ENCODE results near the gene DNAH11.
"Not testable (repeated sequence)": the region's sequence is repeated elsewhere in the genome, so short reads cannot be mapped to it uniquely, and the experiment has no call there.

The DNAH11 gene

DNA sequence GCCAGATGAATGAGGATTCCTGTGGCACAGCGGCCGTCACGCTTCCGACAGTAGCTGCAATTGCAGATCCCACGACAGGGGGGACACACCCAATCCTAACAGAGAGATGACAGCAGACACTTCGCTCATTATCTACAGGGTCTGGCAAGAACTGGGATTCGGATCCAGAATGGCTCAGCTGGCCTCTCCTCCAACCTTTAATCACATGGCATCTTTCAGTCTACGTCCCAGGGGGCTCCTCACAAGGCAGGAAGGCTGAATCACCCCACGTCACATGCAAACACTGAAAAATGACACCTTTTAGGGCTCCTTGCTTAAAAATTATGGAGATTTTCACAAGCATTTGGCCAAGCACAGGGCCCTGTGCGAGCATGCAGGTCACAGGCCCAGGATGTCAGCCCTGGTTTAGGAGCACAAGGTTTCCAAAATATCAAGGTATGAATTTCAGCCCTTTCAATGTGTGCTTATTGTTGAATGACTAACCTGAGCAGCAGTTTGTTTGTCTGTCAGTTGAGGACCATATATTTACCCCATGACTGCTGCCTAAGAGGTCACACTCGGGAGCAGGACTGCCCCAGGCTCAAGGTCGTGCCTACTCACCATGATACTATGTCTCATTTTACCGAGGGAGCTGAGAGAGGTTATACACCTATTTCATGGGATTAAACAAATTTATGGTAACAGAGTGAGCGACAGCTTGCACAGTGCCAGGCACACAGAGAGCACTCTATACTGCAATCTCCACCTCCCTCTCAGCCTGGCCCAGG lies 360.4 kb downstream of the DNAH11 start:
- no peak for DNase-seq

- DNase-seq = no peak
Measured at GRCh38 chr7:21908746-21909145, 365.9 kb downstream of the DNAH11 start.

- no peak for DNase-seq
Measured at GRCh38 chr7:21910253-21910652, 367.4 kb downstream of the DNAH11 start.

DNA sequence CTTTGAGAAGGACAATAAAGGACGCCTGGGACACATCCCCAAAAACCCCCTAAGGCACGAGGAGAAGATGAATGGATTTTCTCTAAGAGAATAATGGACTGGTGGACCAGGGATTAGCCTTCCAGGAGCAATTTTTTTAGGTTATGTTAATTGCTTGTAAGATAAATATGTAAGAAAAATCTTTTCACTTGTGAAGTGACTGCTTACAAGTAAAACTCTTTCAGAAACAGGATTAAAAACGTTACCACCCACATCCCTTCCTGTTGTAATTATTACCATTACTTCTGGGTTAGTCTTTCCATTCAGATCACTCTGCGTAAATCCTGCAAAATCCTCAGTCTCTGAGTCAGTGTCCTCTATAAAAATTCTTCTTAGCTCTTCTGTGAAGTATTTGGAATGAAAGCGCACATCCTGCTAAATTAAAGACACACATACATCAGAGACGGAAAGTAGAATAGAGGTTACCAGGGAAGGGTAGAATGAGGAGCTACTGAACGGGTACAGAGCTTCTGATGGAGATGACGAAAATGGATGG lies 368.6 kb downstream of the DNAH11 start:
- no peak for DNase-seq

- DNase-seq = no peak
Measured at GRCh38 chr7:21912305-21912704, 369.5 kb downstream of the DNAH11 start.

DNA sequence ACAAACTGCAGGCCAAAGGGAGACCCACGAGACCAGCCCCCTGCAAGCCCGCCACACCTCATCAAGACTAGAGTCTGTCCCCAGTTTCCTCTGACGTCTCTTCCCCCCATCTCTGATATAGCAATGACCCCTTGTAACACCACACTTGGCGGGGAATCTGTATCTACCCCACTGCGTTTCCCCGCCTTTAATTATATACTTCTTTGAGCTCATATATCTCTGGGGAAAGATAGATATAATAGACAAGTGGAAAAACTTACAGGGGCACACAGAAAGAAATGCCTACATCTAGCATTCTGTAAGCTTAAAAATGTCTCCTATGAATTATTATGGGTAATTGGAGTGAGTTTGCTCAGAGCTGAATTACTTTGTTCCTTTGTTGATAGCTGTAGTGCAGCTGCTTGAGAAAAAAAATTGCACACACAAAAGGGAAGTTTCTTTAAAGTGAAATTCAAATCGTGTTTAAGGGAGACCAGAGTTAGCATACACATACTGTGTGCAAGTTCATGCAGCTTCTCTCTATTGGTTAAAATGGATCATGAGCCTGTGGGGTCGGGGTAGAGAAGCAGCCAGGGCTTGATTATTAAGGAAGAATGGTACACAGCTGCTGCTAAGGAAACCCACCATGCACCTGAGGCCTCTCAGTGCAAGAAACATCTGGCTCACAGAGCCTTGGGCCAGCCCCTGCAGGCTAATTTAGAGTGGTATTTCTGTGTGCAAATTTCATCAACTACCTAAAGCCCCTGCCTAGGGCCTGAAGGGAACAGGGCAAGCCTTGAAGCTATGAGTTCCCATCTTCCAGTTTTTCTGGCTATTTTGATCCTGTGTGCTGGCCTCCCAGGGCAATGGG lies 370.3 kb downstream of the DNAH11 start:
- DNase-seq = no peak

GRCh38 chr7:21914671-21915070 lies 371.8 kb downstream of the DNAH11 start:
- DNase-seq = no peak

GRCh38 chr7:21915140-21915539 lies 372.3 kb downstream of the DNAH11 start:
- no peak for DNase-seq

DNA sequence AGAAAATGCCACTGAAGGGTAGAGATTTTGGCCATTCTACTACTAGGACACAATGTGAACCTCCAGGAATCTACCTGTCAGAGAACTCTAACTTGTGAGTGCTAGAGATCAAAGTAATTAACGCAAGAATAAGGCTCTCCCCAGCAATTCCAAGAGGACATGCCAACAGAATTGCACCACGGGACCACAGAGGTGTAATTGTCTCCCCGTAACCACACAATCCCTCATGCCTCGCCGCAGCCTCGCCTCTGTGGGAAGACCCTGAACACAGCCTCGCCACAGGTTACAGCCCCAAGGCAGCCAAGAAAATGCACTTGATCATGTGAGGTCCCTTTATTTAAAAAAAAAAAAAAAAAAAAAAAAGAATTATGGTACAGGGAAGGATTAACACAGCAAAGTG lies 373.3 kb downstream of the DNAH11 start:
- no peak for DNase-seq

DNA sequence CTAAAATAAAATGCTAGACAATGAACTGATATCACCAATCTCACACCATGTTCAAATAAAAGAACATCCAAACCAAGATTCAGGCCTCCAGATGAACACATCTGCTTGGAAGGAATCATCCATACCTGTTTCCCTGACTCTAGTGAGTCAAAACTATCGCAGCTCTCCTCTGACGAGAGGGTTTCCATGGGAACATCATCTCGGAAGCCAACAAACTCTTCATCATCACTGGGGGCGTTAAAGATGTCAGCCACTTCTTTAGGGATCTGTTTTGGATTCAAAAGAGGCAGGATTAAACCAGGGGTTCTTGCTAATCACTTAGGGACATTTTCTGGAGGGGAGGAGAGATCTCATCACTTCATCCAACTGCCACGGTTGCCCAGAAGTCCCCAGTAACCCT lies 373.8 kb downstream of the DNAH11 start:
- DNase-seq = no peak

GRCh38 chr7:21918216-21918615 lies 375.4 kb downstream of the DNAH11 start:
- no peak for DNase-seq

DNA sequence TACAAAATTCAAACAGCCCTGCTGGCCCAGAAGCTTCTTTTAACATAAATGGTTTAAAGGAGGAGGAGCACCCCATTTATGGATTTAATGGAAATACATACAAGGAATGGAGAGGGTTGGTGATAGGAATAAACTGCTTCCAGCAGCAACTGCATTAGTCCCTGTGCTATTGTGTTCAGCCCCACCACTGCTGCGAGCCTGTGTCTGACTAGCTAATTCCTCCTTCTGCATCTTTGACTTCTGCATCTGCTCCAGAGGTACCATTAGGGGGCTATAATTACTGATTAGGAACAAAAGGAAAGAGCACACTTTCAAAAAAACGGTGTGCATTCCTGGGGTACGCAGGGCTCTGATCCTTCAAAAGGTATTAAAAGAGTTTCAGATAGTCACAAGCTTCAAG lies 378.1 kb downstream of the DNAH11 start:
- no peak for DNase-seq

- no peak for DNase-seq
Measured at GRCh38 chr7:21922605-21923004, 379.8 kb downstream of the DNAH11 start.

- DNase-seq = no peak
Measured at GRCh38 chr7:21923658-21924057, 380.8 kb downstream of the DNAH11 start.

- no peak for DNase-seq
Measured at GRCh38 chr7:21926448-21926847, 383.6 kb downstream of the DNAH11 start.

DNA sequence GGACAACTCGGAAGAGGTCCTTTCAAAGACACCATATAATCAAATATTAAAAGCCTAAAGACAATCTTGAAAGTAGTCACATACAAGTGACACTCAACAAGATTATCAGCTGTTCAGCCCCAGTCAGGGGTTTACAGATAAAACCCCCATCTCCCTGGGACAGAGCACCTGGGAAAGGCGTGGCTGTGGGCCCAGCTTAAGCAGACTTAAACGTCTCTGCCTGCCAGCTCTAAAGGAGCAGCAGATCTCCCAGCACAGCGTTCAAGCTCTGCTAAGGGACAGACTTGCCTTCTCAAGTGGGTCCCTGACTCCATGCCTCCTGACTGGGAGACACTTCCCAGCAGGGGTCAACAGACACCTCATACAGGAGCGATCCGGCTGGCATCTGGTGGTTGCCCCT lies 384.9 kb downstream of the DNAH11 start:
- DNase-seq = no peak

GRCh38 chr7:21933293-21933692 lies 390.5 kb downstream of the DNAH11 start:
- DNase-seq = not testable (repeated sequence)

DNA sequence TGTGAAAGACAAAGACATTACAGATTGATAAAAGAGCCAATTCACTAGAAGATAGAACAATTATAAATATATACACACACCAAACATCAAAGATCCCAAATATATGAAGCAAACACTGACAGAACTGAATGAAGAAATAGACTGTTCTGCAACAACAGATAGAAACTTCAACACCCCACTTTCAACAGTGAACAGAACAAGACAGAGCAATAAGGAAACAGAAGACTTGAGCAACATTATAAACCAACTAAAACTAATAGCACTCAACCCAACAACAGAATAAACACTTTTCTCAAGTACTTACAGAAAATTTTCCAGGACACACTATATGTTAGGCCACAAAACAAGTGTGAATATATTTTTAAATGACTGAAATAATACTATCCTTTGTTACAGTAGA lies 392.0 kb downstream of the DNAH11 start:
- DNase-seq = no peak

GRCh38 chr7:21938463-21938862 lies 395.6 kb downstream of the DNAH11 start:
- no peak for DNase-seq

DNA sequence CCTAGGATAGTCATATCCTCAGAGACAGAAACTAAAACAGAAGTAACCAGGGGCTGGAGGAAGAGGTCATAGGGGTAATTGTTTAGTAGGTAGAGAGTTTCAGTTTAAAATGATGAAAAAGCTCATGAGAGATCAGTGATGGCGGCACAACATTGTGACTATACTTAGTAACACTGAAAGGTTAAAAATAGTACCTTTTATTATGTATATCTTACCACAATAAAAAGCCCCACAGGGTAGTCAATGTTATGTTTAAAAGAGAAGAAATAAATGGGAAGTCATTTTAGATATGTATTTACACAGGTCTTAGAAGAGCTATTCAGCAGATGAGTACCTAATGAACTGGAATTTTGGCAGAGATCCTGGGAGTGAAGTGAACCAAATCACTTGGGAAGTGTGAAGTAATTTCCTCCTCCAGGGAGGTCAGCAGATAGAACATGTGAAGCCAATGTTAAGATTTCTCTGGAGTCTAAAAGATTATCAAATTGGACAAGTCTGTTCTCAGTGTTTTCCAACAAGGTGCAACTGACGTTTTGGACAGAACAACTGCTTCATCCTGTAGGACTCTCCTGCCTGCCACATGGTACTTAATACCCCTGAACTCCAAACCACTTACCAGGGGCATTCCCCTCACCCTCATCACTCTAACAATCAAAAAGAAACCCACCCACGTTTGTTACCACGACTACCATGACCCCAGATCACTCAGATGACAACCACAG lies 396.5 kb downstream of the DNAH11 start:
- DNase-seq = no peak

DNA sequence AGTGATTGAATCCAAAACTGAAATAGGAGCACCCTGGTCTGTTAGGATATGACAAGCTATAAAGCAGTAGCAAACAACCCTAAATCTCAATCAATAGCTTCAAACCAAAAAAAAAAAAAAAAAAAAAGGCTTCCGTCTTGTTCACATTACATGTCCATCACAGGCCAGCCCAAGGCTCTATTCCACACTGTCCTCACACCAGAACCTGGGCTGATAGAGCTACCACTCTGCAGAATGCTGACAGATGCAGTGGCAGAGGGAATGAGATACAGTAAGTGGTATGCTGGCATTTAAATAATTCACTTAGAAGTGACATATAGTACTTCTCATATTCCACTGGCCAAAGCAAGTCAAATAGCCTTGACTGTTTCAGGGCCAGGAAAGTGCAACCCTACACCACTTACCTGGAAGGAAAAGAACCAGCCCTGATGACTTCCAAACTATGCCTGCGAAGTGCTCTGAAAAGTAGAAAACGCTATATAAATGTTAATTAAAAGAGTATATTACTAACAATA lies 397.1 kb downstream of the DNAH11 start:
- DNase-seq = no peak

DNA sequence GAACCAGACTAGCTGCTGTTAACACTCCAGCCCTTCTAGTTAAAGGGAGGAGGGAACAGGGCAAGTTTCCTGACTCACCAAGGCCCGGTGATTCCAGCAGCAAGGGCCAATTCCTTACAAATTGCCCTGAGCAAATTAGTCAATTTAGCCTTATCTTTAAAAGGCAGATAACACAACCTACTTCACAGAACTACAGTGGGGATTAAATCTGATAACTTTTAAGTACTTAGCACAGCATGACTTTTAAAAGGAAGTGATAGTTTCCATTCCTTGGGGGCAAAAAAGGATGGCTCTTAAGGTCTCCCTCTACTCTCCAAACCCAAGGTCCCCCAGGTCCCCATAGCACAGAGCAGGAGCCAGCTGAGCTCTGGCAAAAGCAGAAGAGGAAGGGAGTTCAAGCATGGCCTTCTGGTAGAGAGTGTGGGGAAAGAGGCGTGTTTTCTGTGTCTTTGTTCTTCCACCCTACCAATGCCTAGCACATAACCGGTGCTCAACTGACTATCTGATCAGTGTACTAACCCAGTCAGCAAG lies 398.8 kb downstream of the DNAH11 start:
- no peak for DNase-seq

GRCh38 chr7:21942955-21943354 lies 400.1 kb downstream of the DNAH11 start:
- DNase-seq = no peak
